Progenitor cell of endocrine pancreas (in vitro differentiated cells): ENCODE results near the gene CDH19. TPM values are rescaled to one million over a fixed set of nuclear protein-coding genes. Genes with fewer than 3 reads are reported as not detected.

Experiments
- DNase-seq: peaks from one replicate; pipeline ENCODE4 v3.0.0; 2021; ENCODE audit warnings: low spot score; ENCODE audit not compliant: unreplicated experiment
- H3K27ac Mint-ChIP-seq: 2 replicates; pipeline ENCODE4 v1.8.0; 2021; ENCODE audit warnings: mild to moderate bottlenecking, moderate library complexity, mixed read lengths
- H3K27me3 Mint-ChIP-seq: 2 replicates; pipeline ENCODE4 v1.8.0; 2021; ENCODE audit warnings: mixed read lengths
- H3K36me3 Mint-ChIP-seq: 2 replicates; pipeline ENCODE4 v1.8.0; 2022; ENCODE audit warnings: mixed read lengths; ENCODE audit not compliant: insufficient read depth
- H3K4me1 Mint-ChIP-seq: 2 replicates; pipeline ENCODE4 v1.8.0; 2021; ENCODE audit warnings: low read depth, mixed read lengths
- H3K4me3 Mint-ChIP-seq: 2 replicates; pipeline ENCODE4 v1.8.0; 2021; ENCODE audit warnings: low read depth, mild to moderate bottlenecking, moderate library complexity, mixed read lengths
- H3K9me3 Mint-ChIP-seq: 2 replicates; pipeline ENCODE4 v1.8.0; 2021; ENCODE audit warnings: low read depth, mixed read lengths
- total RNA-seq: library from RNA; stranded (reverse); gene quantifications from 2 replicates; pipeline ENCODE4 v1.2.1, GENCODE V29; 2021
- TF ChIP-seq, protein P1 (sequence below): fragments of 200-600 bp; sonication (generic); IDR thresholded peaks from one replicate; pipeline ENCODE4 v1.5.0; 2021; ENCODE audit warnings: antibody characterized with exemption, mild to moderate bottlenecking; ENCODE audit not compliant: unreplicated experiment

Gene CDH19
- total RNA-seq, 1 donor from 2014 or later = not detected

DNA sequence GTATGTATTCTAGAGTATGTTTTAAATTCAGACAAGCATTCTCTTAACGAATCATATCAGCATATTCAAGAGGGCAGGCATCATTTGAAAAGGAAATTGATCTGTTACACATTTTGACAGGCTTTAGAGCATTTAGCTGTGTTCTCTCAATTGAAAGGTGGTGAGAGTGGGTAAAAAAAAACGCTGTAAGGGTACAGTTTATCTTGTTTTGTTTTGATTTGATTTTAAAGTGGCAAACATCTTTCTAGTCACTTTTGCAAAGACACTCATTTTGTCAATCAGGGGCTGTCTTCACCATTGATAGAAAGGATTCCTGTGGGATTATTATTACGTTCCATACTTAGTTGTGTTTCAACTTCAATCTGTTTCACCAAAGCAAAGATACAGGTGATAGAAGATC lies 2.2 kb downstream of the CDH19 start:
- Mint-ChIP-seq H3K4me3 (no peak overlapping the region), H3K4me1 (no peaks in the 10 kb centered on the region), H3K36me3 (no peaks in the 10 kb centered on the region), H3K9me3 (peaks cover 7% of the 10 kb centered on the region), H3K27me3 (no peaks in the 10 kb centered on the region), H3K27ac (no peak overlapping the region)
- TF ChIP-seq, protein P1, sequence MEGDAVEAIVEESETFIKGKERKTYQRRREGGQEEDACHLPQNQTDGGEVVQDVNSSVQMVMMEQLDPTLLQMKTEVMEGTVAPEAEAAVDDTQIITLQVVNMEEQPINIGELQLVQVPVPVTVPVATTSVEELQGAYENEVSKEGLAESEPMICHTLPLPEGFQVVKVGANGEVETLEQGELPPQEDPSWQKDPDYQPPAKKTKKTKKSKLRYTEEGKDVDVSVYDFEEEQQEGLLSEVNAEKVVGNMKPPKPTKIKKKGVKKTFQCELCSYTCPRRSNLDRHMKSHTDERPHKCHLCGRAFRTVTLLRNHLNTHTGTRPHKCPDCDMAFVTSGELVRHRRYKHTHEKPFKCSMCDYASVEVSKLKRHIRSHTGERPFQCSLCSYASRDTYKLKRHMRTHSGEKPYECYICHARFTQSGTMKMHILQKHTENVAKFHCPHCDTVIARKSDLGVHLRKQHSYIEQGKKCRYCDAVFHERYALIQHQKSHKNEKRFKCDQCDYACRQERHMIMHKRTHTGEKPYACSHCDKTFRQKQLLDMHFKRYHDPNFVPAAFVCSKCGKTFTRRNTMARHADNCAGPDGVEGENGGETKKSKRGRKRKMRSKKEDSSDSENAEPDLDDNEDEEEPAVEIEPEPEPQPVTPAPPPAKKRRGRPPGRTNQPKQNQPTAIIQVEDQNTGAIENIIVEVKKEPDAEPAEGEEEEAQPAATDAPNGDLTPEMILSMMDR = no peak
- no peak for DNase-seq

DNA sequence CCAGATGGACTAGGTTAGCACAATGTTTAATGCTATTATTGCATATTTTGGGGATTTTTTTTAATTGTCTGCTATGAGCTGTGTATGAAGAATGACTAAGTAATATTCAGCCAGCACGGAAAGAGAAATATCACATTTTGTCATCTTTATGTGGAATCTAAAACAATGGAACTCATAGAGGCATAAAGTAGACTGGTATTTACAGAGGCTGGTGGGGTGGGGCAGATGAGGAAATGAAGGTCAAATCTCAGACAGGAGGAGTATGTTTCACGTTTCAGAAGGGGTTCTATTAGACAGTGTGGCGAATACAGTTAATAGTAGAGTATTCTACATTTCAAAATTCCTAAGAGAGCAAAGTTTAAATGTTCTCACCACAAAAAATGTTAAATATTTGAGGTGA lies 4.7 kb downstream of the CDH19 start:
- no peak overlapping the region for H3K27ac Mint-ChIP-seq

DNA sequence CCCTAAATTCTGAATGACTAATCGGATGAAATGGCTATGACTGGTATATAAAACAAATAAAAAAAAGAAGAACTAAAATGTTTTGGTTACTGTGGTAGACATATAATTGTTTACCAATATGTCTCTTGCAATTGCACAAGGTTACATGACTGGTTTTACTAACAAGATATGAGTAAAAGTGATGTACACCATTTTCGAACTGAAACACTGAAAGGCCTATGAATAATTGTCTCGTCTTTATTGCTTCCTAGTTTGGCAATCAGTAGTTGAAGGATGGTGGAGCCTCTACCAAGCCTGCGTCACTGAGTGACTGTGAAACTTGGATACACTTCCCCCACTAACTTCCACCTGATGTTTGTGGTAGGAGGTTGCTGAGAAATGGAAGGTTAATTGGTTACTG lies 16.5 kb downstream of the CDH19 start:
- Mint-ChIP-seq H3K4me3 (no peak overlapping the region), H3K9me3 (no peaks in the 10 kb centered on the region), H3K27me3 (no peaks in the 10 kb centered on the region), H3K36me3 (no peaks in the 10 kb centered on the region), H3K27ac (no peak overlapping the region), H3K4me1 (no peaks in the 10 kb centered on the region)
- DNase-seq = no peak
- TF ChIP-seq, protein P1 = no peak

More for the DNA sequence above, 4.7 kb downstream of the CDH19 start:
- TF ChIP-seq, protein P1 = no peak
- Mint-ChIP-seq H3K27me3 (no peaks in the 10 kb centered on the region), H3K9me3 (peaks cover 16% of the 10 kb centered on the region), H3K36me3 (no peaks in the 10 kb centered on the region), H3K4me1 (no peaks in the 10 kb centered on the region), H3K4me3 (no peak overlapping the region)
- no peak for DNase-seq

DNA sequence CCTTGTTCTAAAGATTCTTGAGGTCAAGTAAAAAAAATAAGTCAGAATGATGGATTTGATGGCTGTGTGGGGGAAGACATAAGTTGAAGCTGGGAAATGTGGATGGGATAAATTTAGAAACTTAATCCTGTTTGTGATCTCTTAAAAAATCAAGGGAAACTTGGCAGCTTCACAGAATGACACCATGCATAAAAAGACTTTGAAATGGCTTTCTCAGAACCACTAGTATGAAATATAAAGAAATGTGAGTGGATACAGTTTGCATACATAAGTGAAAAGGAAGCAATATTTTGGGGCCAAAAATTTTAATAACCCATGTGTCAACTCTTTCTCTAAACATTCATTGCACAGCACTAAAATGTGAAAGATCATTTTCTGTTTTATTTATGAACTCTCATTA lies 21.7 kb downstream of the CDH19 start:
- no peaks in the 10 kb centered on the region for H3K36me3 Mint-ChIP-seq
- no peak overlapping the region for H3K27ac Mint-ChIP-seq
- DNase-seq = no peak
- TF ChIP-seq, protein P1 = no peak
- peaks cover under 1% of the 10 kb centered on the region for H3K4me1 Mint-ChIP-seq
- H3K27me3 Mint-ChIP-seq = no peaks in the 10 kb centered on the region
- H3K9me3 Mint-ChIP-seq = no peaks in the 10 kb centered on the region
- no peak overlapping the region for H3K4me3 Mint-ChIP-seq

DNA sequence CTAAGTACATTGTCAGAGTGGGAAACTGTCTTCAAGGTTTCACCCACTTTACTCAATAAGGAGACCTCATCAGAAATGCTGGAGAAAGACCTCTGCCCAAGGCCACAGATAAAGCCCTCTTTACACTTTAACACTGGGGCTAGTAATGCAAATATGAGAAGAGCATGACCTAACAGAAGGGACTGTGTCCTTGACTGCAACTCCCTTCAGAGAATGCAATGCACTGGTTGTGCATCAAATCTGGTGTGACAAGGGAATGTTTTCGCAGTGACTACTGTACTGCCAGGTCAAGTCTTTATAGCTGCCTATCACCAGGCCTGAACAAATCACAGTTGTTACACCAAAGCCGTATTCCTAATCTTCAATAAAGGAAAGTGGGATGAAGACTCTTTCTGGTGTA lies 28.6 kb downstream of the CDH19 start:
- no peak overlapping the region for H3K4me3 Mint-ChIP-seq
- H3K4me1 Mint-ChIP-seq = peaks cover 1% of the 10 kb centered on the region
- TF ChIP-seq, protein P1 = no peak
- H3K27me3 Mint-ChIP-seq = no peaks in the 10 kb centered on the region
- H3K9me3 Mint-ChIP-seq = no peaks in the 10 kb centered on the region
- no peak for DNase-seq
- no peak overlapping the region for H3K27ac Mint-ChIP-seq
- H3K36me3 Mint-ChIP-seq = no peaks in the 10 kb centered on the region

DNA sequence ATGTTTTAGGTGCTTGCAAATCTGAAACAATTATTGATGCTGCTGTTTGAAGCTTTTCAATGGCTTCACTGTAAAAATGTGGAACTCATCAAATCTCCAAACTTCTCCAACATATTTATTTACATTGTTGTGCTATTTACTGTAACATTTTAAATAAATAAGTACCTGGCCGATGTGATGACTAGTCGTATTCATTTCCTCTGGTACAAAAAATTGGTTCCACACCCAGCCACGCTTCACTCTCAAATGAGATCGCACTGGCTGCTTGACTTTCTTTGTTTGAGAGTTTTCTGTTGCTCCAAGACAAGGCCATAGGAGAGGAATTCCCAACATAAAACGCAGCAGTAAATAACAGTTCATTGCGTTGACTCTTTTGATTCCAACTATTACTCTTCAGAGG lies 32.0 kb downstream of the CDH19 start:
- H3K27me3 Mint-ChIP-seq = no peaks in the 10 kb centered on the region
- H3K27ac Mint-ChIP-seq = peak overlapping the region; percentile 33
- TF ChIP-seq, protein P1 = no peak
- no peak for DNase-seq
- no peak overlapping the region for H3K4me3 Mint-ChIP-seq
- no peaks in the 10 kb centered on the region for H3K4me1 Mint-ChIP-seq
- no peaks in the 10 kb centered on the region for H3K36me3 Mint-ChIP-seq
- H3K9me3 Mint-ChIP-seq = no peaks in the 10 kb centered on the region
